ENCODE measurements around the gene RBL1. TPM values are rescaled to one million over a fixed set of nuclear protein-coding genes. Genes with fewer than 3 reads are reported as not detected.

Gene RBL1
- total RNA-seq, 1 donor from 2014 or later, result 3.4 TPM

DNA sequence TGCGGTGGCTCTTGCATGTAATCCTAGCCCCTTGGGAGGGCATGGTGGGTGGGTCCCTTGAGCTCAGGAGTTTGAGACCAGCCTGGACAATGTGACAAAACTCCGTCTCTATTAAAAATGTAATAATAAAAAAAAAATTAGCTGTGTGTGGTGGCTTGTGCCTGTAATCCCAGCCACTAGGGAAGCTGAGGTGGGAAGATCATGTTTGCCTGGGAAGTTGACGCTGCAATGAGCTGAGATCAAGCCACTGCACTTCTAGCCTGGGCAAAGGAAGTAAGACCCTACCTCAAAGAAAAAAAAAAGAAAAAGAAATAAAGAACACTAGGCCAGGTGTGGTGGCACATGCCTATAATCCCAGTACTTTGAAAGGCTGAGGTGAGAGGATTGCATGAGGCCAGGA lies 139.8 kb downstream of the RBL1 start:
- Histone ChIP-seq H3K4me2 (ENCODE audit: low read length) (no peak overlapping the region), H3K27ac (ENCODE audit: low read depth, low read length) (no peak overlapping the region), H3K9ac (ENCODE audit: low read length) (no peak overlapping the region), H4K20me1 (ENCODE audit: insufficient read depth, low read length) (no peaks in the 10 kb centered on the region), H3K9me3 (ENCODE audit: insufficient read depth, low read depth, low read length) (no peaks in the 10 kb centered on the region), H2AFZ (ENCODE audit: low read depth, low read length) (no peak overlapping the region), H3K4me1 (ENCODE audit: insufficient read depth, low read length) (no peaks in the 10 kb centered on the region), H3K36me3 (ENCODE audit: insufficient read depth, low read length) (no peaks in the 10 kb centered on the region), H3K4me3 (ENCODE audit: insufficient read depth, low read depth, low read length) (no peak overlapping the region), H3K27me3 (ENCODE audit: insufficient read depth, low read length) (no peaks in the 10 kb centered on the region), H3K79me2 (ENCODE audit: insufficient read depth, low read length) (no peaks in the 10 kb centered on the region)
- Mint-ChIP-seq H3K4me1 (ENCODE audit: low read depth, unreplicated experiment) (peaks cover 2% of the 10 kb centered on the region), H3K9me3 (ENCODE audit: unreplicated experiment) (peaks cover 6% of the 10 kb centered on the region), H3K4me3 (ENCODE audit: unreplicated experiment) (no peak overlapping the region), H3K27me3 (ENCODE audit: low read depth, unreplicated experiment) (peaks cover 3% of the 10 kb centered on the region), H3K36me3 (ENCODE audit: low read depth, unreplicated experiment) (peaks cover 6% of the 10 kb centered on the region), H3K27ac (ENCODE audit: unreplicated experiment) (no peak overlapping the region)
- DNase-seq (ENCODE audit: low read depth) (no peak), FAIRE-seq (no peak)
- TF ChIP-seq, protein P1, sequence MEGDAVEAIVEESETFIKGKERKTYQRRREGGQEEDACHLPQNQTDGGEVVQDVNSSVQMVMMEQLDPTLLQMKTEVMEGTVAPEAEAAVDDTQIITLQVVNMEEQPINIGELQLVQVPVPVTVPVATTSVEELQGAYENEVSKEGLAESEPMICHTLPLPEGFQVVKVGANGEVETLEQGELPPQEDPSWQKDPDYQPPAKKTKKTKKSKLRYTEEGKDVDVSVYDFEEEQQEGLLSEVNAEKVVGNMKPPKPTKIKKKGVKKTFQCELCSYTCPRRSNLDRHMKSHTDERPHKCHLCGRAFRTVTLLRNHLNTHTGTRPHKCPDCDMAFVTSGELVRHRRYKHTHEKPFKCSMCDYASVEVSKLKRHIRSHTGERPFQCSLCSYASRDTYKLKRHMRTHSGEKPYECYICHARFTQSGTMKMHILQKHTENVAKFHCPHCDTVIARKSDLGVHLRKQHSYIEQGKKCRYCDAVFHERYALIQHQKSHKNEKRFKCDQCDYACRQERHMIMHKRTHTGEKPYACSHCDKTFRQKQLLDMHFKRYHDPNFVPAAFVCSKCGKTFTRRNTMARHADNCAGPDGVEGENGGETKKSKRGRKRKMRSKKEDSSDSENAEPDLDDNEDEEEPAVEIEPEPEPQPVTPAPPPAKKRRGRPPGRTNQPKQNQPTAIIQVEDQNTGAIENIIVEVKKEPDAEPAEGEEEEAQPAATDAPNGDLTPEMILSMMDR (IDR thresholded peaks at IDR 0.05; ENCODE audit: insufficient read depth, low read depth, low read length), result no peak
- TF ChIP-seq EZH2 (IDR thresholded peaks at IDR 0.05; ENCODE audit: insufficient read depth, low read length), result no peak

DNA sequence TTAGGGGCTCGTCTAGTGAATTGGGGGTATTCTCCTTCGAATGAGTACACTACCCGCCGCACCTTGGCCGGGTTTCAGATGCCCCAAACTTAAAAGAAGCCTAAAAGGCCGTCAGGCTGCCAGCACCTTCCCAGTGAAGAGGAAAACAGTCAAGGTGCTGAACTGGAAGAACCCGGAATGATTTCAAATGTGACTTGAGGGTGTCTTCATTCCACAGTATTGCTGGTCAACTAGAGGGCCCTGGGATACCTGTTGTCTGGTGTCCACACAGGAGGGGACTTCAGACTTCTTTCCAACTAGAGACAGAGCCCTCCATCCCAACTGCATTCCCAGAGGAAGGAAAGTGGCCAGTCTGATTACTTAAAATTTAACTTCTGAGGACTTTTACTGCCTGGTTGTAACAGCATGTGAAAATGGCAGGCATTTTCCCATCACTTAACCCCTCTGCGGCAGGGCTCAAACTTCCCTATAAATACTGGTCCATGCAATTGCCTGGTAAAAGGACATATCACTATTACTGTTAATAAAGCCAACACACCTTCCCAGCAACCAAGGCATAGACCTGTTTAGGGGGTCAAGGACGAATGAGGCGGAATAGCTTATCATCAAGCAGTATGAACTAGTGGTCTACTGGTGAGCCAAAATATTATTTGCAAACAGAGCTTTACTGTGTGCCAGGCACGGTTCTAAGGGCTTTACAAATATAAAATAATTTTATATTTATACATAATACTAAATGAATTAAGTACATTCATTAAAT lies 143.6 kb downstream of the RBL1 start:
- Mint-ChIP-seq H3K36me3 (ENCODE audit: low read depth, unreplicated experiment) (peaks cover 3% of the 10 kb centered on the region), H3K27ac (ENCODE audit: unreplicated experiment) (peak overlapping the region; percentile 66), H3K4me1 (ENCODE audit: low read depth, unreplicated experiment) (peaks cover 7% of the 10 kb centered on the region), H3K9me3 (ENCODE audit: unreplicated experiment) (no peaks in the 10 kb centered on the region), H3K4me3 (ENCODE audit: unreplicated experiment) (peak overlapping the region; percentile 95), H3K27me3 (ENCODE audit: low read depth, unreplicated experiment) (no peaks in the 10 kb centered on the region)
- Histone ChIP-seq H3K4me2 (ENCODE audit: low read length) (peak overlapping the region; percentile 100), H3K36me3 (ENCODE audit: insufficient read depth, low read length) (no peaks in the 10 kb centered on the region), H2AFZ (ENCODE audit: low read depth, low read length) (peak overlapping the region; percentile 100), H3K27ac (ENCODE audit: low read depth, low read length) (no peak overlapping the region), H3K79me2 (ENCODE audit: insufficient read depth, low read length) (no peaks in the 10 kb centered on the region), H3K4me3 (ENCODE audit: insufficient read depth, low read depth, low read length) (peak overlapping the region; percentile 94), H3K4me1 (ENCODE audit: insufficient read depth, low read length) (peaks cover 6% of the 10 kb centered on the region), H3K9me3 (ENCODE audit: insufficient read depth, low read depth, low read length) (no peaks in the 10 kb centered on the region), H3K27me3 (ENCODE audit: insufficient read depth, low read length) (no peaks in the 10 kb centered on the region), H4K20me1 (ENCODE audit: insufficient read depth, low read length) (no peaks in the 10 kb centered on the region), H3K9ac (ENCODE audit: low read length) (peak overlapping the region; percentile 65)
- no peak for DNase-seq (ENCODE audit: low read depth)
- TF ChIP-seq EZH2 (IDR thresholded peaks at IDR 0.05; ENCODE audit: insufficient read depth, low read length), result no peak
- TF ChIP-seq, protein P1 (IDR thresholded peaks at IDR 0.05; ENCODE audit: insufficient read depth, low read depth, low read length), result no peak
- FAIRE-seq, result no peak

Measured in astrocyte (in vitro differentiated cells and primary cell).